ENCODE data around the gene AHI1.
"Not testable (repeated sequence)": the region's sequence is repeated elsewhere in the genome, so short reads cannot be mapped to it uniquely, and the experiment has no call there.

AHI1 gene

GRCh38 chr6:135258970-135259369 is 238.6 kb downstream of the AHI1 start:
- DNase-seq: no peak

GRCh38 chr6:135257631-135258405 is 239.7 kb downstream of the AHI1 start:
- DNase-seq: no peak

DNA sequence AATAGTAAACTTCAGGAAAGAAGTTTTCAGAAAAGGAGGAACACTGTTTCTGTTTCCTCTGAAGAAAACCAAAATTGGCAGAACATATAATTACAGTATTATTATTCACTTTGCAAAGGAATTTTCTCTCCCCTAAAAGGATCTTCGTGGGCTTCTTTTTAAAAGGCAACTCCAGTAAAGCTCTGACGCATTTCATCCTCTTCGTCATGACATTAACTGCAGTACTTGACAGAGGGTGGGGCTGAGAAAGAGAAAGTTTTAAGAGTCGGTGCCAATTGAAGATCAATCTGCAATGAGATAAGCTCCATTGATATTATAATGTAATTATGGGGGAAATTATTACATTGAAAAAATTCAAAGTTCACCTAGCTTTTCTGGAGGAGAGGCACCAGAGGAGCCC is 240.7 kb downstream of the AHI1 start:
- no peak for DNase-seq

GRCh38 chr6:135254471-135254870 is 243.1 kb downstream of the AHI1 start:
- DNase-seq: no peak

- DNase-seq: no peak
These were observed 245.8 kb downstream of the AHI1 start for GRCh38 chr6:135251498-135252441.

- DNase-seq: no peak
These were observed 246.6 kb downstream of the AHI1 start for GRCh38 chr6:135250751-135251497.

- no peak for DNase-seq
These were observed 247.3 kb downstream of the AHI1 start for GRCh38 chr6:135250234-135250633.

GRCh38 chr6:135246412-135247012 is 251.0 kb downstream of the AHI1 start:
- DNase-seq: not testable (repeated sequence)

DNA sequence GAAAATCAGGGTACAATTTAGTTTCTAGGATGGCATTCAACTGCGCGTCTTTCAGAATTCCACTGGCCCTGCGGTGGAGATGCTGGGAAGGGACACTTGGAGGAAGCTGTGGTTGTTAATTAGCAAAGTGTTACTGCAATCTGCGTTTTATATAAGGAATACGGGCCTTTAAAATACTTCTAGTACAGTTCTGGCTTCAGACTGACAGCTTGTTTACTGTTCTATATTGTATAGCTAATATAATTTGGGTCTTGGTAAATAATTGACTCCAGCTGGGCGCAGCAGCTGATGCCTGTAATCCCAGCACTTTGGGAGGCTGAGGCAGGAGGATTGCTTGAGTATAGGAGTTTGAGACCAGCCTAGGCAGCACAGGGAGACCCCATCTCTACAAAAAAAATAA is 252.7 kb downstream of the AHI1 start:
- DNase-seq: no peak

DNA sequence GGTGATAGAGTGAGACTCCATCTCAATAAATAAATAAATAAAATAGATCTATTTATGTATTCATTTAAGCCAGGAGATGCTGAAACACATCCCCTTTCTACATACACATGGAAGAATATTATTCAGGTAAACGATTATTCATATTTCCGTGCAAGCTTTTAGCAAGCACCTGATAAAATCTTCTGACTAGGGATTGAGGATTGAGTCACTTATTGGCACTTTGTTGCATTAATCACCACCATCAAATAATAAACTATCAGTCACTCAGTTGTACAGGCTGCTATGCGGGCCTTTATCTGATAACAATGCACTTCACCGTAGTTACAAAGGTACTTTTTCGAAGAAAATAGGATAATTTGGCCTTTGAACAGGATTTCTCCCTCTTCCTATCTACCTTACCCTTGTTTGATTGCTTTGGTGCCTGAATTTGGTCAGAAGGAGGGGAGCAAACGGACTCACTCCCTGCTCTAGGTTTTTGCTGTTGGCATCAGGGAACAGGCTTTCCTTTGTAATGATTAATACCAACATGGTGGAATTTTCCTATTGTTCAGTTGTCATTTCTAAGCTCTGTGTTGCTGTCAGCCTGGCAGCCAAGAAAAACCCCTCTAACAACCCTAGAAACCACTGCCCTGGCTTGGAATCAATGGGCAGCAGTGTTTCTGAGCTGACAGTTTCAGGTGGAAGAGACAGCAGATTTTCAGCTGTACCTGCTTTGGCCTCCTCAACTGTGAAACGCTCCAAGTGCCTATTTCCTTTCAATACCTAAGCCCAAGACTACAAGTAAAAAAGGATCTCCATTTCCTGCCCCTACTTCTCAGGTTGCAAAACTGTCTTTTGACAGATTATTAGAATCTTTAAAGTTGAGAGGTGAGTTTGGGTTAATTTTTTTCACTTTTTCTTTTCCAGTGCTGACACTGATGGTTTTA is 253.4 kb downstream of the AHI1 start:
- DNase-seq: no peak

- no peak for DNase-seq
These were observed 256.8 kb downstream of the AHI1 start for GRCh38 chr6:135240711-135241110.

DNA sequence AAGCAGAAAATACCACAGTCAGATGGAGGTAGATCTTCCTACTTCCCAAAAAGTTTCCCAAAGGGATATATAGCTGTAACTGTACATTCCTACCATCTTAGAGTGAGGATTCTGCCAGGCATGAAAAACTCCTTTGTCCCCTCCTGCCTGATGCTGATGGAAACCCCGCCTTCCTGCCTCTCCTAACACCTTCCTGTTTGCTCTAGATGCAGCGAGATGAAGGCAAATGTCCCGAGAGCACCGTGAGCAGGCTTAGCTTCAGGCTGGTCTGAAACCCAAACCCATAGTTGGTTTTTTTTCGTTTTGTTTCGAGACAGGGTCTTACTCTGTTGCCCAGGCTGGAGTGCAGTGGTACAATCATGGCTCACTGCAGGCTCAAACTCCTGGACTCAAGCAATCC is 260.8 kb downstream of the AHI1 start:
- no peak for DNase-seq

DNA sequence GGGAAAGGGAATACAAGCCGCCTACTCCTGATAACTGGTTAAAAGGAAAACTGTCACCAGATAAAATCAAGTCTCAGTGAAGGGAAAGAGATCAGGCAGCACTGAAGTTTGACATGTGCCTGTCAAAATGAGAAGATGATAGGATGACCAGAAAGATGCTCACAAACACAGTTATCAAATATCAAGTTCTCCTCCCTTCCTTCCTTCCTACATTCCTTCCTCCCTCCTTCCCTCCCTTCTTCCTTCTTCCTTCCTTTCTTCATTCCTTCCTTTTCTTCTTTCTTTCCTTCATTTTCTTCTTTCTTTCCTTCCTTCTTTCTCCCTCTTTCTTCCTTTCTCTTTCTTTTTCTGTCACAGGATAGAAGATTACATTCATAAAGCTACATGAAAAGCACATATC is 261.2 kb downstream of the AHI1 start:
- no peak for DNase-seq

DNA sequence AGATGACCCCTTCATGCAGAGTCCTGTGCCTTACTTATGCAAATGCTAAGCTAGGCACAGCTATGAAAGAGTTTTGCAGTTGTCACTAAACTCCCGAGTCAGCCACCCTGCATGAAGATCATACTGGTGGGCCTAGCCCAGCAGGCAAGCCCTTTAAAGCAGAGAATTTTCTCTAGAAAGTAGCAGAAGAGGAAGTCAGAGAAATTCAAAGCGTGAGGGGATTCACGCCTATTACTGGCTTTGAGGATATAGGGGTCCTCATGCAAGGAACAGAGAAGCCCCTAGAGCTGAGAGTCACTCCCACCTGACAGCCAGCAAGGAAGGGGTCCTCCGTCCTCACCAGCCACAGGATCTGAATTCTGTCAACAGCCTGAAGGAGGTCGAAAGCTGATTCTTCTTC is 261.8 kb downstream of the AHI1 start:
- no peak for DNase-seq

DNA sequence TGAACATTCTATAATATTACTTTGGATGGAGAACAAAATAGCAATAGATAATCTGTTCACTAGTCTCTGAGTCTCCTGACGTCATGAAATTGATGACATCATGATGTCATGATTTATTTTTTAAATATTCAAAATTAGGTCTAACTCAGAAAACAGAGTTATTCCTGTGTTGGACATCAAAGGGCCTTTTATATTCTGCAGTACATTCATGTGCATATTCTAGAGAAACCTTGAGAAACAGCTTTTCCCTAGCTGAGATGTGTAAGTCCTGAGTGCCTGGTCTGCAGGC is 263.1 kb downstream of the AHI1 start:
- DNase-seq: no peak

DNA sequence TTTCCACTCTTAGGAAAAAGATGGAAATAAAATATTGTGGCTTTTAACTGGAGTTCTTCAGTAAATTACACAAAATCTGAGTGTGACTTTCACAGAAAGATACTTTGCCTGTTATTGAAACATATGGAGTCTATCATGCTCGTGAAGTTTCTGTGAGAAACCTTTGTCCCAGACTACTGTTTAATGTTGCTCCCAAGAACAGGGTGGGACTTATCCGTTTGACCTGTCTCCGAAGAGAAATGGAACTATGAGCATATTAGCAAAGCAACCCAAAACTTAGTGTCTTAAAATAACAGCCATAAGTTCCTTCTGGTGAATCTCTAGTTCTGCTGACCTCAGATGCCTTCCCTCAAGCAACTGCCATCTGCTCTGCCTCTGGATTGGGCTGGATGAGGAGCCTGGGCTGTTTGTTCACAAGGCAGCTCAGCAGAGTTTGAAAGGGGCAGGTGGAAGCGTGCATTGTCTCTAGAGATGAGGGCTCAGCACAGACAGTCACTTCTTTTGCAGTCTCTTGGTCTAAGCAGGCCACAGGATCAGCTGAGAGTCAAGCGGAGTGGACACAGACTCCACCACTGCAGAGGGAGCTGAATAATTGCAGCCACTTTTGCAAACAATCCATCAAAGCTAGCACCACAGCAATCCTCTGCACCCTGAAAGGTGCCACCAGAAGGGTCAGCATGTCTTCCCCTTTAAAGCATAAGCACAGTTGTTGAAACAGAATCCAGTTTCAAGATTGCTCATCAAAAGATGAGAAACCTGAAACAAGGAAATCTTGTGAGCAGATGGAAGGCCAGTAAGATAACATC is 263.7 kb downstream of the AHI1 start:
- no peak for DNase-seq

All from right kidney (tissue), 1 donor.